ENCODE data around the gene TMEM30B.

DNA sequence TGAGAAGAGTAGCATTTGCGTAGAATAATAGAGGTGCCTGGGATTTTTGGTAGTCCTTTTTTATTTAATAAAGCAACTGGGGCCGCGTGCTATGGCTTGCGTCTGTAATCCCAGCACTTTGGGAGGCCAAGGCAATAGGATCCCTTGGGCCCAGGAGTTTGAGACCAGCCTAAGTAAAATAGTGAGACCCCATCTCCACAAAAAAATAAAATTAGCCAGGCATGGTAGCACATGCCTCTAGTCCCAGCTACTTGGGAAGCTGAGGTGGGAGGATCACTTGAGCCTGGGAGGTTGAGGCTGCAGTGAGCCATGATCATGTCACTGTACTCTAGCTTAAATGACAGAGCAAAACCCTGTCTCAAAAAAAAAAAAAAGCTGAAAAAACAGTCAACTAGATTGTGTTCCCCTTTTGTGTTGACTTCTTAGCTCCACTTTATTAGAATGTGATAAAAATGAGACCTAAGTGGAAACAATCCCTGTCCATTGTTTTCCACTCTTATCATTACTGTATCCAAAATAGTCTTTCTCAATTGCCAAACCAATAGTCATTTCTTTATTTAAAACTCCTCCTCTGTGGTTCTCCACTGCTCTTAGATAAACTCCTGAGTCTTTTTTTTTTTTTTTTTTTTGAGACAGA is 47.6 kb upstream of the TMEM30B start:
- TF ChIP-seq BHLHE40 (IDR thresholded peaks at IDR 0.05; ENCODE audit: borderline replicate concordance): no peak
- TF ChIP-seq FOXA1 (IDR thresholded peaks at IDR 0.05): no peak
- no peak for TF ChIP-seq FOXK2 (IDR thresholded peaks at IDR 0.05)
- TF ChIP-seq SP1 (IDR thresholded peaks at IDR 0.05): no peak
- no peak for TF ChIP-seq TARDBP (IDR thresholded peaks at IDR 0.05)
- TF ChIP-seq NFRKB (IDR thresholded peaks at IDR 0.05): no peak
- TF ChIP-seq SUZ12 (IDR thresholded peaks at IDR 0.05): no peak
- TF ChIP-seq HDGF (IDR thresholded peaks at IDR 0.05; ENCODE audit: borderline replicate concordance): no peak
- no peak for TF ChIP-seq ZNF384 (IDR thresholded peaks at IDR 0.05)
